AG09319 (cell line): Measurements from ENCODE around the gene HPCAL4.

Experiments
- DNase-seq: peaks from one replicate; pipeline ENCODE4 v3.0.0-alpha.2; 2010; ENCODE audit warnings: low read depth; ENCODE audit errors: extremely low read depth
- TF ChIP-seq, protein P1 (sequence below): IDR thresholded peaks from 2 replicates; pipeline ENCODE4 v1.5.1; 2011; ENCODE audit warnings: low read depth, mild to moderate bottlenecking, inconsistent platforms, low read length, moderate library complexity

Gene HPCAL4

DNA sequence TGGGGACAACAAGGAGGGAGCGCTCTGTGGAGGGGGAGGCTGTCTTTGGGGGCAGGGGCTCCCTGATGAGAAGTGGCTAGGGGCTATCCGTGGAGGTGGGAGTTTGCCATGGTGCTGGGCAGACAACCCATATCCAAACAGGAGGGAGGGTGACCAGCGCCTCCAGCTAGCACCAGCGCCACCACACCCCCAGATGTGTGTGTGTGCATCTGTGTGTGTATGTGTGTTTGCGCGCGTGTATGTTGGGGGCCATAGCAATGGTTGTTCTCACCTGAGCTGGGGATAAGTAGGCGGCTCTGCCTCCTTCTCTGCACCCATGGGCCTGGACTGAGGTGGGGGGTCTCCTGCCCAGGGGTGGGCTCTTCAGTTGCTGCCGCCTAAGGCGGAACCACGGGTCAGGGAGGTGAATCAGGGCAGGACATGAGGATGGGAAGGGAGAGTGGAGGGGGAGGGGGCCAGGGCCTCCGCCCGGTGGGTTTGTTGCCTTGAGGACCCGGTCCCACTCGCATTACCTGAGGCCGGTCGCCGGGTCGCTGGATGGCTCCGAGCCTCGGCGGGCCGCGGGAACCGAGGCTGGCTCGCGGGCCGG is 345 bp downstream of the HPCAL4 start:
- TF ChIP-seq, protein P1, sequence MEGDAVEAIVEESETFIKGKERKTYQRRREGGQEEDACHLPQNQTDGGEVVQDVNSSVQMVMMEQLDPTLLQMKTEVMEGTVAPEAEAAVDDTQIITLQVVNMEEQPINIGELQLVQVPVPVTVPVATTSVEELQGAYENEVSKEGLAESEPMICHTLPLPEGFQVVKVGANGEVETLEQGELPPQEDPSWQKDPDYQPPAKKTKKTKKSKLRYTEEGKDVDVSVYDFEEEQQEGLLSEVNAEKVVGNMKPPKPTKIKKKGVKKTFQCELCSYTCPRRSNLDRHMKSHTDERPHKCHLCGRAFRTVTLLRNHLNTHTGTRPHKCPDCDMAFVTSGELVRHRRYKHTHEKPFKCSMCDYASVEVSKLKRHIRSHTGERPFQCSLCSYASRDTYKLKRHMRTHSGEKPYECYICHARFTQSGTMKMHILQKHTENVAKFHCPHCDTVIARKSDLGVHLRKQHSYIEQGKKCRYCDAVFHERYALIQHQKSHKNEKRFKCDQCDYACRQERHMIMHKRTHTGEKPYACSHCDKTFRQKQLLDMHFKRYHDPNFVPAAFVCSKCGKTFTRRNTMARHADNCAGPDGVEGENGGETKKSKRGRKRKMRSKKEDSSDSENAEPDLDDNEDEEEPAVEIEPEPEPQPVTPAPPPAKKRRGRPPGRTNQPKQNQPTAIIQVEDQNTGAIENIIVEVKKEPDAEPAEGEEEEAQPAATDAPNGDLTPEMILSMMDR: no peak
- no peak for DNase-seq

DNA sequence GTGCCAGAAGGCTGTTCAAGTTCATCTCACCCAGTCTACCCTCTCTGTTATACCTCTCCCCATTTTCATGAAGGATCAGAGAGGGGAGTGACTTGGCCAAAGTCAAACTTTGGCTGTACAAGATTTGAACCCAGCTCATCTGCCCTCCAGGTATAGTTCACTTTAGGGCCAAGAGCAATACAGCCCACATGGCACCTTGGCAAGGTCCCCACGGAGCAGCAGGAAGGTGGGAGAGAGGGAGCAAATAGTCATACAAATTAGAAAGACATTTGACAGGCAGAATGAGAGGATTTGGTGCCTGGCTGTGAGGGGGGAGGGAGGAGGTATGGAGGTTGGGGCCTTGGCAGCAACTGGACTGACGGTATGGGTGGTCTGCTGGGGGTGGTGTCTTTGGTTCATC is 1.0 kb downstream of the HPCAL4 start:
- TF ChIP-seq, protein P1: no peak
- no peak for DNase-seq

DNA sequence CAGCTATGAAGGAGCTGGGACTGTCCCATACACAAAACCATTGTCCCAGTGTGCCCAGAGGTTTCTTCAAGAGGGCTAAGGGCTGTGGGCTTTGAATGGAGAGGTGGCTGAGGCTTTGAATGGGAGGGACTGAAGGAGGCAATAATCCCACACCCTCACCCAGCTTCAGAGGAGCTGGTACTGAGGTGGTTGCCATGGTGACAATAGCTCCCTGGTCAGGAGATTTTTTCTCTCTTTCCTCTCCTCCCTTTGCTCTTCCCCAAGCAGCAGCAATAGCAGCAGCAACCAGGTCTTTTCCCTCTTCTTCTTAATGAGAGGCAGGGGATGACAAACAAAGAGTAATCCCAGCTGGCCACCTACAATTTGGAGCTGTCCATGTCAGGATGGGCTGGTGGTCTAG is 1.6 kb downstream of the HPCAL4 start:
- TF ChIP-seq, protein P1: no peak

DNA sequence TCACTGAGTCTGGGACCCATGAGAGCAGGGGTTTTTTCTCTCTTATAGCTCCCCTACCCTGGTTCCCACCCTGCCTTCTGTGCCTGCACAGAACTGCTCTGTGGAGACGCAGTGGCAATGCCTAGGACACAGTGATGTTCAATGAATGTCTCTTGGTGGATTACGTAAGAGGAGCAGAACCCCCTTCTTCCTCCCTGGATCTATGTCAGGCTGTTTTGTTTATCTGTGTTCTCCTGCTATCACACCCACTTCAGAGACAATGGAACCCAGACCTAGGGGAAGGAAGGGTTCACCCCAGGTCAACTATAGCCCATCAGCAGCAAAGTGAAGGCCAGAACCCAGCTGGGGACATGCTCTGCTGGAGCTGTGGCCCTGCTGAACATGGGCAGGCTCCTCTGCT is 2.0 kb downstream of the HPCAL4 start:
- DNase-seq: no peak
- TF ChIP-seq, protein P1: no peak

More for the DNA sequence above, 1.6 kb downstream of the HPCAL4 start:
- no peak for DNase-seq

DNA sequence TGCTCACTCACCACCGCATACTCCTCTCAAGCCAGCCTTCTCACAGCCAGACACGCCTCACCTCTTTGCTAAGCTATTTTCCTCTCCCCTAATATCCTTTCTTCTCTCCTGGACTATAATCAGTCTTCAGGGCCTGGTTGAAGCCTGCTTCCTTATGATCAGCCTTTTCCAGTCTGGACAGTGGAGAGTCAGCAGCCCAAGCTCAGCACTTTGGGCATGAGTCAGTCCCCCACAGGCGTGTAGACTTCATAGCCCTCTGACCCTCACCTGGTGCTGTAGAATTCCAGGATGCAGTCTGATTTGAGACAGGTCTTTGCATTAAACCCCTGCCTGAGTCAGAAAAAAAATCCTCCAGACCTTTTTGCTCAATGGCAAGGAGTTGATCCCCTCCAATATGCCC is 2.5 kb downstream of the HPCAL4 start:
- TF ChIP-seq, protein P1: no peak
- DNase-seq: no peak

DNA sequence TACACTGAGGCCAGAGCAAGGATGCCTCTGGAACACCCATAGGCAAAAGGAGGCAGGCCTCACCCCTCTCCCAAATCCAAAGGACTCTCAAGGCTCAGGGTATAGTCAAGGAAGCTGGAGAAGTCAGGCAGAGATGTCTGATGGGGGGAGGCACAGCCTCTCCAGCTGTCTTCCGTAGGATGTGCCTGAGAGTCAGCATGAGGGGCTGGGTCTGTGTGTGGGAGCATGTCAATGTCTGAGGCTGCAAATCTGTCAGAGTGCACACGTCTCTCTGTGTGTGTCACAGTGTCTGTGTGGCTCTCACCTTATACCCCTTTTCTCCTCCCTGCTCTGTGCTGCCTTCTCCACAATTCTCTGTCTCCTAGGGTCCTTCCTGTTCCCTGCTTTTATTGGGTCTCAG is 4.0 kb downstream of the HPCAL4 start:
- no peak for DNase-seq
- TF ChIP-seq, protein P1: no peak

DNA sequence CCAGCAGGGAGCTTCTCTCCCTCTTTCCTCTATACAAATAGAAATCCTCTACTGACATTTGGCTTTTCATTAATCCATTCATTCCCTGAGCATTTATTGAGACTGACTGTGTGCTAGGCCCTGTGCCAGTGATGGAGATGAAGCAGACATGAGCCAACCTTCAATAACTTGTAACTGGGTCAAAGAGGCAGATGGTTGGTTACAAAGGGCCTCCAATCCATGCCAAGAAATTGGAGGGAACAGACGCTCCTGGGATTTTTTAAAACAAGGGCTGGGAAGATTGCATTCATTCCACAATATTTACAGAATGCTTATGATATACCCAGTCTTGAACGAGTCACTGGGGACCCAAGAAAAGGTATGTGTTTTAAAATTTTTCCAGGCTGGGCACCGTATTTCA is 6.2 kb downstream of the HPCAL4 start:
- TF ChIP-seq, protein P1: no peak
- no peak for DNase-seq
